ENCODE results near the gene CDK10.

CDK10 gene

DNA sequence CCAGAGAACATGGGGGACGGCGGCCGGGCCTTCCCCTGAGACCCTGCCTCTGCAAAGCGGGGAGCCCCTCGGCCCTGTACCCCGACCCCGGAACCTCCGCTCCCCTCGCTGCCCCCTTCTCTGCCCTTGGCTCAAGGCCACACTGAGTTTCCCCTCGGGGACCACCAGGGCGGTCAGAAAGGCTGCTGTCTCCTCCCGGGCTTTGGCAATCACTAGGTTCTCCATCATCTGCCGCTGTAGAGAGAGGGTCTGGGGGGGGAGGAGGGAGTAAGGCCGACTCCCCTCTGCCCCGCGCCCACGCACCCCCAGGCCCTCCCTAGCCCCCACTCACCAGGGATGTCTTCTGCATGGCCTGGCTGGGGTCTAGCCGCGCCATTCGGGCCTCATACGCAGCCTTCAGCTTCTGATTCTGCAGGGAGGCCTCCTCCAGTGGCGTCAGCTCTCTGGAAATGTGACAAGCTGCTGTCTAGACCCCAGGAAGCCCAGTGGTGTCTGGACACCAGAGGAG lies 25.8 kb downstream of the CDK10 start:
- no peak for DNase-seq (ENCODE audit: low spot score)

DNA sequence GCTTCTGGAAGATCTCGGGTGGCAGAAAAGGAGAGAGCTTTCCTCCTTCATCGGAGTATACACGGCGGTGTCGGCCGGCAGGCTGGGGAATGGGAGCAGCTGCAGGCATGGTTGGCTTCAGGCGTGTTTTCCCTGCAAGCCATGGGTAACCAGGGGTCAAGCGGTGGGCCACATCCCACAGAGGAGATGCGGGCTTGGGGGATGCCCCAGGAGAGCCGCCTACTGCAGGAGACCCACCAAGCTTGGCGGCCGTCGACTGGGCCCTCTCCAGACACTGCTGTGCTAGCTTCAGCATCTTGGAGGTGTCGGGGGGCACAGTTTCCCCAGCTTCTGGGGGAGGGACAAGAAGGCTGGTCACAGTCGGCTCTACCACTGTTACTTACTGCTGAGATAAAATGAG lies 30.0 kb downstream of the CDK10 start:
- no peak for DNase-seq (ENCODE audit: low spot score)

DNA sequence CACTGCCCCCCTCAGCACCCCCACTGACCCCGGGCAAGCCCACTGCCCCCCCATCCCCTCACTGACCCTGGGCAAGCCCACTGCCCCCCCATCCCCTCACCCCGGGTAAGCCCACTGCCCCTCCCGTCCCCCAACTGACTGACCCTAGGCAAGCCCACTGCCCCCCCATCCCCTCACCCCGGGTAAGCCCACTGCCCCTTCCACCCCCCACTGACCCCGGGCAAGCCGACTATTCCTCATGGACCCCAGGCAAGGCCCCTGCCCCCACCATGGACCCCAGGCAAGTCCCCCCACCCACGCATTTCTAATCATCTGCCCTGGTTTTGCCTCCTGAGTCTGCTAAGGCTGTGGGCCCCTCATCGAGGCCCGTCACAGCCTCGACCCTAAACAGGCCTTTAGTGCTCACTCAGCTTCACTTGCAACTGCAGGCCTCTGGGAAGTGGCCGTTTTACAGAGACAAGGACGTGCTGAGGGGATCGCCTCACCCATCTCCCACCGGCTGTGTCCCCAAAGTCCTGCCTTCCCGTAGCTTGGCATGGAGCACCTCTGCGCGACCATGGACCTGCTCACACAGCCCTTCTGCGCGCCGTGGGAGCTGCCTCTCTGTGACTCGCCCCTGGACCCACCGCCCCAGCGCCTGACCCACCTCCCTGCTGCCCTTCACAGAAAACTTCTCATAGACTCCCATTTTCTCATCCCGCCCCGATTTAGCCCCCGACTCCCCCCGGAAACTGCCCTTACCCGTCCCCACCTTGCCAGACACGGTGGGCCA lies 30.6 kb downstream of the CDK10 start:
- no peak for DNase-seq (ENCODE audit: low spot score)

GRCh38 chr16:89717688-89718505 lies 31.4 kb downstream of the CDK10 start:
- DNase-seq (ENCODE audit: low spot score), result no peak

DNA sequence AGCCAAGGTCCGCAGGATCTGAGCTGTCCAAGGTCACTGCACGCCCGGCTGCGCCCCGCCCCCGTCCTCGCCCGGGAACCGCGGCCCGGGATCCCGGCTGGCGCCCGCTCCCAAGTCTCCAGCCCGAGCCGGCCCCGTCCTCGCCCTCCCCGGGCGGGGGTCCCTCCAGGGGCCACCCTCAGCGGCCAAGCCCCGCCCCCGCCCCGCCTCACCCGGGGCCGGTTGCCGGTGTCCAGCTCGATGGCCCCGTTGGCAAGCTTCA lies 34.0 kb downstream of the CDK10 start:
- DNase-seq (ENCODE audit: low spot score), result no peak

- DNase-seq (ENCODE audit: low spot score), result peak; percentile 83
Measured at GRCh38 chr16:89720813-89721545, 34.5 kb downstream of the CDK10 start, which contains the start of the genes VPS9D1 and ZNF276. Gene VPS9D1 (minus strand): TSS chr16:89720898. CDS start chr16:89720861, 37 bp downstream. Gene ZNF276 (plus strand): TSS chr16:89721537. CDS start chr16:89721641, 104 bp downstream.

GRCh38 chr16:89721546-89722391 lies 35.3 kb downstream of the CDK10 start:
- peak; percentile 79 for DNase-seq (ENCODE audit: low spot score)

GRCh38 chr16:89722392-89723278 lies 36.1 kb downstream of the CDK10 start:
- no peak for DNase-seq (ENCODE audit: low spot score)

DNA sequence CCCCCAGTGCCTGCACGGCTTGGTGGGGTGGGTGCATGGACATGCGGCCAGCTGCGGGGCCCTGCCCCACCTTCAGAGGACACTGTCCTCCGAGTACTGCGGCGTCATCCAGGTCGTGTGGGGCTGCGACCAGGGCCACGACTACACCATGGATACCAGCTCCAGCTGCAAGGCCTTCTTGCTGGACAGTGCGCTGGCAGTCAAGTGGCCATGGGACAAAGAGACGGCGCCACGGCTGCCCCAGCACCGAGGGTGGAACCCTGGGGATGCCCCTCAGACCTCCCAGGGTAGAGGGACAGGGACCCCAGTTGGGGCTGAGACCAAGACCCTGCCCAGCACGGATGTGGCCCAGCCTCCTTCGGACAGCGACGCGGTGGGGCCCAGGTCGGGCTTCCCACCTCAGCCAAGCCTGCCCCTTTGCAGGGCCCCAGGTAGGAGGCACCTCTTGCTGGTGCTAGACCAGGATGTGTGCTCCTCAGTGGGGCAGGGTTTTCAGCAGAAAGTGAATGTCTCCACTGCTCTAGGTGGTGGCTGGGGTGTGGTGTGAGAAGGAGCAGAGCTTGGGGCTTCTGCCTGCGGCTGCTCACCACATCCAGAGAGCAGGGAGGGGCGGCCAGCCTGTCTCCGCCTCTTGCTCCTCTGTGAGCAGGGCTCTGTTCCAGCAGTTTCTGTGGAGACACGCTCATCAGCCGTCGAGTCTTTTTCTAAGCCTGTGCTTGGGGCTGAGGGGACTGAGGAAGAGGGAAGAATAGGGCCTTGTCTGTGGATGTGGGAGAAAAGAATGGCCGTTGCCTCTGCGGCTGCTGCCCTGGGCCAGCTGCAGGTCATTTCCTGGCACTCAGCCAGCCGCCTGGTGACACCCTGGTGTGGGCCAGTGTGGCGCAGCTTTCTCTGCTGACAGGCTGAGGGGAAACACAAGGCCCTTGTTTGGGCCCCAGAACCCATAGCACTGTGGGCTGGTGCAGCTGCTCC lies 37.1 kb downstream of the CDK10 start:
- no peak for DNase-seq (ENCODE audit: low spot score)

DNA sequence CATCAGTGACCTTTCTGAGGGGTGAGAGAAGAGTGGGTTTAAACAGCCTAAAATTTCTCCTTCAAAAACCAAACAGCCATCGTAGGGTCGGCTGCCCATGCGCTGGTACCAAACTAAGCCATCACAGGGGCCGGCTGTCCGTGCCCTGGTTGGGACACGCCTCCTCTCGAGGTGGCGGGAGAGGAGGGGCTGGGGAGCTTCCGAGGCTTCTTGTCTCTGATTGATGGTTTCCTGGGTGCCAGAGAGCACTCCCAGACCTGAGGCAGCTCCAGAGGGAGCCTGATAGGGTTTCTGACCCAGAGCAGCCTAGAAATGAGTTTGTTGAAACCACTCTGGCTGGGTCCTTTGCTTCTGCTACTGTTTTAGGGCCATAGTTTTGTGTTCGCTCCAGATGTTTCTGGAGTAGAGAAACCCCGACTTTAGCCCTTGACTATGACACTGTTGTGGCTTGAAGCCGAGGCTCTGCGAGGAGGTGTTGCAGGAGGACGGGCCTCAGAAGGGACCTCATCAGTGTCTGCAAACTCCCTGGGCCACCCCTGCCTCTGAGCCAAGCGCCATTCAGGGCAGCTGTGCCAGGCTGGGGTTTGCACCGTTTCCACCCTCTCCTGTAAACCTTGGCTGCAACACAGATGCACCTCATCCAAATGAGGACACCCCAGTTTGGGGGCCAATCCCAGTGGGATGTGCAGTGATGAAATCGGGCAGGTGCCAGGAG lies 41.1 kb downstream of the CDK10 start:
- DNase-seq (ENCODE audit: low spot score), result no peak

- no peak for DNase-seq (ENCODE audit: low spot score)
Measured at GRCh38 chr16:89729293-89729692, 42.8 kb downstream of the CDK10 start.

DNA sequence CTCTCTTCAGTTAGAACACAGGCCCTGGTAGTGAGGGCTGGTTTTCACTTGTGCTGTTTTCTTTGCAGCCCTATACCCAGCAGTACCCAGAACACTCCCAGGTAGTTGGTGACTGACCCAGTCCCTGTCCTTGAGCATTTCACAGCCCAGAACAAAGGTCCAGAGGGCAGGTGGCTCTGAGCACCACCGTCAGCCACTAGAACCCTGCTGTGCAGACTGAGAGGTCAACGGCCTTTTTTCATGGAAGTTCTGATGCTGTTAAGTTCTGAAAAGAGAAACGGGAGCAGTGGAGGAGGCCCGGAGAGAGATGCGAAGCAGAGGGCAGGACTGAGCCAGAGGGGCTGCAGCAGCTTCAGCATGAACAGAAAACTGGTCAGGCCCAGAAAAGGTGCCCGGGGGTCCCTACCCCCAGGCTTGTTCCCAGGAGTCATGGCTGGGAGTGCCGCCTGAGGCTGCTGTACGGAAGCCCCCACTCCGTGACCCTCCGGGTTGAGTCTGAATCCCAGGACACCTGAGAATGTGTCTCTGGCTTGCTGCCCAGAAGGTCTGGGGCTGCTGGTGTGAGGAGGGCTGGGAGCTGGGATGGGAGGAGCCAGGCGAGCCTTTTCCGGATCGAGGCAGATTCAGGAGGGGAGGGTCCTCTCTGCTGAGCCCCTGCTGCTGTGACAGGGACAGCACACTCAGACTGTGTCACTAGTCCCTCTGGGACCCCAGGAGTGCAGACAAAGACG lies 43.5 kb downstream of the CDK10 start:
- DNase-seq (ENCODE audit: low spot score), result no peak

DNA sequence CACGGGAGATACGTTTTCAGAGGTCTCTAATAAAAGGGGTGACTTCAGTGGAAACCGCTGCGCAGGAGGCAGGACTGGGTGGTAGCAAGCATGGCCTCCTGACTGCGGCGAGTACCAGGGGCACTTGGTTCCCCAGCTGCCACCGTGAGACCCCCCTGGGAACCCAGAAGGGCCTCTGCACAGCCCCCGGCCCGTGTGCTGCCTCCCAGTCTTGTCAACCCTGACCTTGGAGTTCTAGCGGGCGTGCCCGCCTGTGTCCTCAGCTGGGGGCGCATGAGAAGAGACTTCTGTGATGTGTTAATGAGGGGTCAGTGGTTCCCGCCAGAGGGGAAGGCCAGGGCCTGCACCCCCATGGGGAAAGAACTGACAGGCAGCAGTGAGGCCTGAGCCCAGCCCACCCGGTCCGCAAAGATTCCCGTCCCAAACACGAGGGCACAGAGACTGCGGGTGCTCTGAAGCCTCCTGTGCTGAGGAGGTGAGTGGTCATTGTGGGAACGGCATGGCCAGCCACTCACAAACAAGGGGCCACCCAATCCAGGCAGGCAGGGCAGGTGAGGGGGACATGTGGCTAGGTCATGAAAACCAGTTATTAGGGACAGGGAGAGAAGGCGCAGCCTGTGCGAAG lies 44.2 kb downstream of the CDK10 start:
- DNase-seq (ENCODE audit: low spot score), result no peak

- DNase-seq (ENCODE audit: low spot score), result no peak
Measured at GRCh38 chr16:89732142-89732917, 45.8 kb downstream of the CDK10 start.

DNA sequence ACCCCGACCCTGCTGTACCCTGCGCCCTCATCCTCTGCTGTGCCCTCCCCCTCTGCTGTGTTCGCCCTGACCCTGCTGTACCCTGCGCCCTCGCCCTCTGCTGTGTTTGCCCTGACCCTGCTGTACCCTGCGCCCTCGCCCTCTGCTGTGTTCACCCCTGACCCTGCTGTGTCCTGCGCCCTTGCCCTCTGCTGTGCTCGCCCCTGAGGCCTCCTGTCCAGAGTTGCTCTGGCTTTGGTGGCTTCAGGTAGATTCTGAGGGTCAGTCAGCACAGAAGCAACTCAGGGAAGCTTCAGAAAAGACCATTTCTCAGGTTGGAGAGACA lies 46.4 kb downstream of the CDK10 start:
- no peak for DNase-seq (ENCODE audit: low spot score)

DNA sequence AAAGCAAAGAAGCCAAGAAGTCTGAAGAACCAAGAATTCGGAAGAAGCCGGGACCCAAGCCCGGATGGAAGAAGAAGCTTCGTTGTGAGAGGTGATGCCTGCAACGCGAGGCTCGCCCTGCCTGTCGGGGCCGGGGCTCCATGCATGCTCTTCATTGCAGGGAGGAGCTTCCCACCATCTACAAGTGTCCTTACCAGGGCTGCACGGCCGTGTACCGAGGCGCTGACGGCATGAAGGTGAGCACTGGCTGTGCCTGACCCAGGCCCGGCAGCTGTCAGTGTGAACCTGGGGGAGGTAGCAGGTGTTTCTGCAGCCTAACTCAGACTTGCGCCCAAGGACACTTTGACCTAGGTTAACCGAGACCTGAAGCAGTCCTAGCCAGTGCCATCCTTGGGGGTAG lies 46.8 kb downstream of the CDK10 start:
- no peak for DNase-seq (ENCODE audit: low spot score)

GRCh38 chr16:89733792-89734191 lies 47.3 kb downstream of the CDK10 start:
- DNase-seq (ENCODE audit: low spot score), result no peak

Data from NAMALWA (cell line).